Endothelial cell (in vitro differentiated cells): ENCODE data around the gene SAMD8. TPM values are rescaled to one million over a fixed set of nuclear protein-coding genes. Genes with fewer than 3 reads are reported as not detected.

Experiments
- DNase-seq: peaks from one replicate; pipeline ENCODE4 v3.0.0; 2021; ENCODE audit warnings: low spot score
- H3K27ac Mint-ChIP-seq: one replicate; pipeline ENCODE4 v1.8.0; 2021; ENCODE audit warnings: mixed read lengths, inconsistent platforms; ENCODE audit not compliant: unreplicated experiment
- H3K27me3 Mint-ChIP-seq: one replicate; pipeline ENCODE4 v1.8.0; 2021; ENCODE audit warnings: mild to moderate bottlenecking, moderate library complexity, mixed read lengths, inconsistent platforms; ENCODE audit not compliant: unreplicated experiment
- H3K36me3 Mint-ChIP-seq: one replicate; pipeline ENCODE4 v1.8.0; 2021; ENCODE audit warnings: mild to moderate bottlenecking, low read depth, mixed read lengths, inconsistent platforms; ENCODE audit not compliant: unreplicated experiment
- H3K4me1 Mint-ChIP-seq: one replicate; pipeline ENCODE4 v1.8.0; 2021; ENCODE audit warnings: mild to moderate bottlenecking, mixed read lengths, inconsistent platforms; ENCODE audit not compliant: unreplicated experiment
- H3K4me3 Mint-ChIP-seq: one replicate; pipeline ENCODE4 v1.8.0; 2021; ENCODE audit warnings: mild to moderate bottlenecking, mixed read lengths, inconsistent platforms; ENCODE audit not compliant: unreplicated experiment
- H3K9me3 Mint-ChIP-seq: one replicate; pipeline ENCODE4 v1.8.0; 2021; ENCODE audit warnings: mixed read lengths, inconsistent platforms; ENCODE audit not compliant: unreplicated experiment
- CTCF ChIP-seq: fragments of 200-600 bp; sonication (generic); IDR thresholded peaks from one replicate; pipeline ENCODE4 v1.5.0; 2021; ENCODE audit warnings: antibody characterized with exemption; ENCODE audit not compliant: unreplicated experiment
- long read RNA-seq: library from polyadenylated mRNA; unstranded; transcript quantifications from one replicate; pipeline ENCODE4 v2.0.0, GENCODE V29; 2020; ENCODE audit not compliant: unreplicated experiment
- total RNA-seq: library from RNA; stranded (reverse); fragmentation: NEBNext Ultra II Directional; extraction: Animal tissue kit (Norgen Biotek cat#: 25700); gene quantifications from one replicate; pipeline ENCODE4 v1.2.1, GENCODE V29; 2021; ENCODE audit not compliant: unreplicated experiment

Gene SAMD8
- total RNA-seq: 29.0 TPM
- long read RNA-seq, partial matches to known transcripts: 0 of 8 reads
- long read RNA-seq, other reads (novel, unspliced or antisense): 5 of 8 reads

GRCh38 chr10:75111365-75111906 lies at the start of gene SAMD8:
TSS of gene SAMD8 (plus strand) at chr10:75111656. CDS start at chr10:75150529, 38,873 bp downstream.
- peaks cover 22% of the 10 kb centered on the region for H3K4me1 Mint-ChIP-seq
- H3K9me3 Mint-ChIP-seq: no peaks in the 10 kb centered on the region
- H3K36me3 Mint-ChIP-seq: peaks cover 8% of the 10 kb centered on the region
- peaks cover 15% of the 10 kb centered on the region for H3K27me3 Mint-ChIP-seq
- peak within 1 kb of the TSS; percentile 93 for H3K4me3 Mint-ChIP-seq
- DNase-seq: peak; percentile 99
- TF ChIP-seq CTCF: peak; percentile 80
- H3K27ac Mint-ChIP-seq: peak within 1 kb of the TSS; percentile 88

GRCh38 chr10:75061709-75062505 lies 49.5 kb upstream of the SAMD8 start:
- Mint-ChIP-seq H3K27me3 (peaks cover 4% of the 10 kb centered on the region), H3K4me3 (no peak overlapping the region), H3K4me1 (peaks cover 6% of the 10 kb centered on the region), H3K36me3 (no peaks in the 10 kb centered on the region), H3K27ac (peak overlapping the region; percentile 6), H3K9me3 (no peaks in the 10 kb centered on the region)
- TF ChIP-seq CTCF: no peak
- DNase-seq: no peak

- no peak for TF ChIP-seq CTCF
- H3K4me1 Mint-ChIP-seq: peaks cover 6% of the 10 kb centered on the region
- H3K27me3 Mint-ChIP-seq: peaks cover 6% of the 10 kb centered on the region
- DNase-seq: no peak
- no peaks in the 10 kb centered on the region for H3K36me3 Mint-ChIP-seq
- no peak overlapping the region for H3K4me3 Mint-ChIP-seq
- H3K27ac Mint-ChIP-seq: no peak overlapping the region
- no peaks in the 10 kb centered on the region for H3K9me3 Mint-ChIP-seq
Measured at GRCh38 chr10:75062506-75063299, 48.8 kb upstream of the SAMD8 start.

GRCh38 chr10:75063461-75064230 lies 47.8 kb upstream of the SAMD8 start:
- no peak for TF ChIP-seq CTCF
- no peak overlapping the region for H3K27ac Mint-ChIP-seq
- peaks cover 6% of the 10 kb centered on the region for H3K4me1 Mint-ChIP-seq
- no peaks in the 10 kb centered on the region for H3K9me3 Mint-ChIP-seq
- peaks cover 6% of the 10 kb centered on the region for H3K27me3 Mint-ChIP-seq
- H3K4me3 Mint-ChIP-seq: no peak overlapping the region
- no peaks in the 10 kb centered on the region for H3K36me3 Mint-ChIP-seq
- DNase-seq: no peak
